Measurements from ENCODE around the gene CCDC110. TPM values are rescaled to one million over a fixed set of nuclear protein-coding genes. Genes with fewer than 3 reads are reported as not detected.

The CCDC110 gene
- total RNA-seq, 1 donor from 2014 or later, result 0.68 TPM

DNA sequence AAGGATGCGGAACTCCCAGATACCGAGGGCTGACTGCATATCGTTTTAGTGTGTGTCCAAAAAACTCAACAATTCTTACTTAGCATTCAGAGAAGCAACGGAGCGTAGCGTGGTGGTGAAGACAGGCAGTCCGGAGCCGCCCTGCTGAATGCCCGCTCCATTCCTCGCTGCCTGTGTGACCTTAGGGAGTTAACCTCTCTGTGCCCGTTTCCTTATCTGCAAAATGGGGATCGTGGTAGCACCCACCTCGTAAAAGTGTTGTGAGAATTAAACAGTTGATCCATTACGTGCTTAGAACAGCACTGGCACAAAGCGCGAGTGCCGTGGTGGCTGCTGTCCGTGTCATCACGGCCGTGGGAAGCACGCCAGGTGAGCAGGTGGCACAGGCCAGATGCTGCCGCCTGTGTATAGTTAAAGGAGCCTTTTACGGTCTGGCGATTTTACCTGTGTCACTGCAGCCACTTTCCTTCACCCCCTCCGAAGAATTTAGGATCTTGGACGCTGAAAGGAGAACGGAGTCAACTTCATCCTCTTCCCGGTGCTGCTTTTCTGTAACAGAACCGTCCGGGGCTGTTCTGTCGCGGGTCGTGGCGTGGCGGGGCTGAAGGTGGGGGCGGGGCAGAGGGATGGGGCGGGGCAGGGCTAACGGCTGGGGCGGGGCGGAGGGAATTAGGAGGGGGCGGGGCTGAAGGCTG lies 885 bp downstream of the CCDC110 start:
- DNase-seq, result peak; percentile 42

DNA sequence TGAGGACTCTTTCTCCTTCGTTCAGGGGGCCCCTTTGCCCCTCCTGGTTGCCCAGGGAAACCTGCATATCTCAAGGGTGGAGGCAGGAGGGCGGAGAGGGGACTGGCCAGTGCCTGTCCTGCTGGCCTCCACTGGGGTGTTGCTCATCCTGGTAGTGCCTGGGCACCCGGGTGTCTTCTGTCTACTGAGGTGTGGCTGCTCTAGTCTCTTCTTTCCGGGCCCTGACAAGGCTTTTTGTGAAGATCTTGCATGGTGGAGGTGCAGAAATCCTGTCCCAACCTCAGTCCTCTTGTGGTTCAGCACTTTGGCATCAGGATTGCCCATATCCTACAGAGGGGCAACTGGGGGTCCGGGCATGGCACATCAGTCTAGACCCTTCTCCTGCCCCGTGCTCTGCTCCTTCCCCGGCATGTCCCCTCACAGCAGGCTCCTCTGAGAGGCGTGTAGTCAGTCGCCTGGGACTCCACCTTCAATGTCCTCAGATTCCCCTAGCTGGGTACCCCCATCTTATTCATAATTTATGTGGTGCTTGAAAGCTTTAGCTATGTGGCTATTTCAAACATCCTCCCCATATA lies 1.9 kb downstream of the CCDC110 start:
- DNase-seq, result no peak

DNA sequence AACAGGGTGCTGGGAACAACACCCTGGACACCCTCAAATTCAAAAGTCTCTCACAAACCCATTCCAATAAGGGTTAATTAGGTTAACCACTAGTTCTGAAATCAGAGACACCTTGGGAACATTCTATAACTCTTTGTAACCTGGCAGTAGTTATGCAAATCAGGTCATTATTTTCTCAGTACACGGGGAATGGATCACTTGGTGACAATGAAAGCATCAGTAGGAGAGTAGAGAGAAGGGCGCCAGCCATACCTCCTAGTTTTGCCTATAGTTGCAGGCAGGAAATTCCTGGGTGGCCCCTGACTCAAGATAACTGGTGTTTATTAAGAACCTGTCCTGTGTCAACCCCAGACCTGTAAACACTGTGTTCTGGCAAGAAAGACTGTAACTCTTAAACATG lies 2.5 kb downstream of the CCDC110 start:
- no peak for DNase-seq

DNA sequence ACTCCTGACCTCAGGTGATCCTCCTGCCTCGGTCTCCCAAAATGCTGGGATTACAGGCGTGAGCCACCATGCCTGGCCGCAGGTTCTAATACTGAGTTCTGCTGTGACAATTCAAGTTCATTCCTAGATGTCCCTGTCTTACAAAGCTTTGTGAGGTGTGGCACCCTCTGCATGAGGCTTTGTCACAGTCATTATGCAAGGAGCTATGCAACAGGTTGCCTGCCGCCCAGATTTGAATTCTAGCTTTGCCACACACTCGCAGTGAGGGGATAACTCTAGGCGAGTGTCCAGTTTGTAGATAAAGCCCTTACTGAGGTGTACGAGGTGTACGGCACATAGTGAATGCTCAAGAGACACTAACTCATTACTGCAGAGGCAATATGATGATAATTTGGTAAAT lies 3.5 kb downstream of the CCDC110 start:
- no peak for DNase-seq

DNA sequence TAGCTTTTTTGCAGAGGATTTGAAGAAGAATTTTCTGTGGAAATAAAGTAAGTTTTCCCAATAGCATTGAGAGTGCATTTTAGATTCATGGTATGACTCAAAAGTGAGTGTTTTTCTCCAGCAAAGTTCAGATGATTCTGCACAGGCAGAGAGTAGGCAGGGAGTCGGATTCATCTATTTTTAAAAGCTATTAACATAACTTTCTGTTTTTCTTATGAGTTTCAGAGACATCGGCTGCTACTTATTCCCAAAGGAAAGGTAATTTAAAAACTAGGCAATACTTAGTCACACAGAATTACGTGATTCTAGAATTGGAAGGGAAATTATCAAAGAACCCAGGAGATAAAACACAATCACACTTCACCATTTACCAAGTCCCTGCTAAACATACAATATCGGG lies 4.4 kb downstream of the CCDC110 start:
- DNase-seq, result no peak

DNA sequence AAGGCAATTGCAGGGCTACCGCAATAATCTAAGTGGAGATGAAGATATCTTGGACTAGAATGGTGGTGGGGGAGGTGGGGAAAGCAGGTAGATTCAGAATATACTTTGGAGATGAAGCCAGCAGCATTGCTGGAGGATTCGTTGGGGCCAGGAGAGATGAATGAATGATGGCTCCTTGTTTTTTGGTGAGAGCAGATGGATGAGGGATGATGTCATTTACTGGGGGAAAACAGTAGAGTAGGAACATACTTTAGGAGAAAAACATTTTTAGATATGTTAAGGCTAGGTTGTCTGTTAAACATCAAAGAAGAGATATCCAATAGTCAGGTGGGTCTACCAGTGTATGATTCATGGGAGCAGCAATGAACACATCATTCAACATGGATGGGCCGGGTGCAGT lies 5.8 kb downstream of the CCDC110 start:
- DNase-seq, result no peak

DNA sequence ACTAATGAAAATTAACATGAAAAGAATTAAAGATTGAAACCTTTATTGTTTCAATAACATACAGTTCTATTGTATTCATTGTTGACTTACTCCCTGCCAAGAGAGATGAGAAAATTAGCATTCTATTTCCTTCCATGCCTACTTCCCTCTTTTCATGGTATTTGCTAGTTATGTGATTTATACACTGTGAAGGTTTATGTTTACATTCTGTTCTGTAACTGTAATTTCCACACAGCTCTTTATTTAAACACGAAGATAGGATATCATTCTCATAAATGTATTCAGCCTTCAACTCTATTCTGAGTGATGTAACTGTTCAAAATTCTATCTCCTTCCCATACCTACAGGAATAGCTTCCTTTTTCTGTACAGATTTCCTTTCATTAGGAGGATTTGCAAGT lies 6.6 kb downstream of the CCDC110 start:
- peak; percentile 8 for DNase-seq

DNA sequence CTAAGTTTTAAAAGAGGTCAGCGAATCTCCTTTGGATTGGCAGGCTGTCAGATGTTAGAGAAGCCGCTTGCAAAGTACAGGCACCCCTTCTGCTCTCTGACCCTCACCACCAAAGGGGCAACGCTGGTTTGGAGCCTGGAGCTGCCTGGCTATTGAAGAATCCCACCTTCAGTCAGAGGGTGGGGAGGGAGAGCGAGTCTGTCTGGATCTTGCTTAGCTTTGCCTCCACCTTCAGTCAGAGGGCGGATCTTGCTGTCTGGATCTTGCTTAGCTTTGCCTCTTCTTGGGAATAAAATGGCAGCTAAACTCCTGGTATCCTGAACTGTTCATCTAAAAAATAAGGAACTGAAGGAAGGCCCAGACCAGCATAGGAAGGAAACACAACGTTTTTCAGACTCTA lies 7.3 kb downstream of the CCDC110 start:
- no peak for DNase-seq

DNA sequence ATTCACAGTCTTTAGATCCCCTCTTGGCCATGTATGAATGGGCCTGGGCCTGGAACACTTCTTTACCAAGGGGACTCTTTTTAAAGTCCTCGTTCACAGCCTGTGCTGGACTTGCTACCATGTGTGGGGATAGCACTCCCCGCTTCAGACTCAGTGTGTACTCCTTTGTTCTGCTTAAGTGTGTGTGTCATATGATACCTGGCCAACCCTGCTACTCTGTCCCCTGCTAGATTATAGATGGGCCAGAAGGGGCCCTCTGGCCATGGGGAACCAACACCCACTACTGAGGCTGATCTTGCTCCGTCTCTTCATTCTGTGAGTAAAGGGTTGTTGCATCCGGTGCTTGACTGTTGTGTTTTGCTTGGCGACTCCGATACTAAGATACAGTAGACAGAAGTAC lies 8.0 kb downstream of the CCDC110 start:
- DNase-seq, result no peak

DNA sequence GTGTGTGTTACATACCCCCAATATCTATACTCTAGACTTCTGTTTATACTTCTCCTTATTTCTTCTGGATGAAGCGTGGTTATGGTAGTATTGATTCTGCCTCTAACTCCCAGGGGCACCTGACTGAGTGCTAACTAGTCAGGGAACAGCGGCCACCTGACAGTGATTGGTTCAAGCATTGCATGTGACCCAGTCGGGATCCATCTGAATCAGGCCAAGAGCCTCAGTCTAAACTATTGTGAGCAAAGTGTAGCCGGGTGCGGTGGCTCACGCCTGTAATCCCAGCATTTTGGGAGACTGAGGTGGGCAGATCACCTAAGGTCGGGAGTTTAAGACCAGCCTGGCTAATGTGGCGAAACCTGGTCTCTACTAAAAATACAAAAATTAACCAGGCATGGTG lies 10.0 kb downstream of the CCDC110 start:
- DNase-seq, result no peak

DNA sequence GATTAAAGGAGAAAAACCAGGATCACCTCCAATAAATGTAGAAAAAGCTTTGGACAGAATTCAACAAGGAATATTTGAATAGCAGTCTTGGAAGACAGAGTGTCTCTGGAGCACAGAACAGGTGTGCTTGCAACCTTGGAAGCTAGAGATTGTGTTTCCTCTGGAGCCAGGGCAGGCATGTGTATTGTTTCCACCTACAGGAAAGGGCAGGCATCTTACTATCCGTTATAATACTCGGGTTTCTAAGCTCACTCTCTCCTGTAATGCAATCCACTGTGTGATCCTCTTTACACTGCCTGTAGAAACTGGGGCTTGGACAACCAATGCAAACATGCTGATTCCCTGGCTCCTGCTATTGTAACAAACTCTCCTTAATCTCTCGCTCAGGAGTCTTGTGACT lies 14.4 kb downstream of the CCDC110 start:
- peak; percentile 9 for DNase-seq

DNA sequence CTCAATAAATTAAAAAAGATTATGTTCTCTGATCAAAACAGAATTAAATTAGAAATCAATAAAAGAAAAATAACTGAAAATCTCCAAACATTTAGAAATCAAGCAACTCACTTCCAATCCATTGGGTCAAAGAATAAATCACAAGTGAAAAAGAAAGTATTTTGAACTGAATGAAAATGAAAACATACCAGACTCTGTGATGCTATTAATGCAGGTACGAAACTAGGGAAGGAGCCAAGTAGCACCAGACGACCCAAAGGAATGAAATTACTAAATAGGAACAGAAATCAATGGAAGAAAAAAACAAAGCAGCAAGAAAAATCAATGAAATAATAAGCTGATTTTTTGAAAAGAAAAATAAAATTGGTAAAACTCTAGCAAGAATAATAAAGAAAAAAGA lies 15.4 kb downstream of the CCDC110 start:
- DNase-seq, result no peak

DNA sequence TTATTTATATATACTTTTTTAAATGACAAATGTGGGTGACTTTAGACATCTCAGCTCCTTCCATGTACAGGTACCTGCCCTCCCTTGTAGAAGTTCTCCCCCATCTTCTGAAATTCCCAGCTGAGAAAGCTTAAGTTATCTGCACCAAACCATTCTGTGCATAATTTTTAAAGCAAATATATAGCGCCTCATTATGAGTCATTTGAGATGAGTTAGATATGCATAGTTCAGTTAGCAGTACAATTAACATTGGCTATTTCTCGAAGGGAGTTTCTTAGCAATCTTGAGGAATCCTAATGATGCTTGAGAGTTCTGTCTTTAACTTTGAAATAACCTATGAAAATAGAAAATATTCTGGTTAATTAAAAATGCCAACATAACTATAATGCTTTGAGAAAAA lies 26.3 kb downstream of the CCDC110 start:
- no peak for DNase-seq

DNA sequence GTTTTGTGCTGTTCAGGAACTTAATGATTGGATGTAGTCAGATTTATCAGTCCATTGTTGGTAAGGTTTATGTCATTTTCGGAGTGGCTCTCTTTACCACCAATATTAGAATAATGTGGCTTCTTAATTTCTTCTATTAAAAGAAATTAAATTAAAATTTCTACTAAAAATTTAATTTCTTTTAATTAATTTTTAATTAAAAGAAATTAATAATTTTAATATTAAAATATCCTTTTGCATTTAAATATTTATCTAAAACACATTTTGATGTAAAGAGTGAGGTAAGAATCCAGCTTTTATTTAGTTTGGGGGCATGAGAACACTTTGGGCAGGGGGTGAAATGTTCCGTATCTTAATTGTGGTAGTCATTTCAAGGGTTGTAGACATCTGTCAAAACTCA lies 30.1 kb downstream of the CCDC110 start:
- no peak for DNase-seq

DNA sequence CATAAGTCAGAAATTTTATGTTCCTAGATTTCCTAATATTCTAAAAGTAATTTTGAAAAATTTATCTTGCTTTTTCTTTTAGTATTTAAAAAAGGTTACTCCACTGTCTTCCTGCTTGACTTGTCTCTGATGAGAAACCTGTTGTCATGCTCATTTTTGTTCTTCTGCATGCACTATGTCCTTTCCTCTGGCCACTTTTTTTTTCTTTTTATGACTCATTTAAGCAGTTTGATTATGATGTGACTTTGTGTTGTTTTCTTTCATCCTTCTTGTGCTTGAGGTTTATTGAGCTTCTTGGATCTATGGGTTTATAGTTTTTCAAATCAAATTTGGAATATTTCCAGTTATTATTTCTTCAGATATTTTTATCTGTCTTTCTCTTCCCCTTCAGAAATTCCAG lies 33.7 kb downstream of the CCDC110 start:
- DNase-seq, result no peak

DNA sequence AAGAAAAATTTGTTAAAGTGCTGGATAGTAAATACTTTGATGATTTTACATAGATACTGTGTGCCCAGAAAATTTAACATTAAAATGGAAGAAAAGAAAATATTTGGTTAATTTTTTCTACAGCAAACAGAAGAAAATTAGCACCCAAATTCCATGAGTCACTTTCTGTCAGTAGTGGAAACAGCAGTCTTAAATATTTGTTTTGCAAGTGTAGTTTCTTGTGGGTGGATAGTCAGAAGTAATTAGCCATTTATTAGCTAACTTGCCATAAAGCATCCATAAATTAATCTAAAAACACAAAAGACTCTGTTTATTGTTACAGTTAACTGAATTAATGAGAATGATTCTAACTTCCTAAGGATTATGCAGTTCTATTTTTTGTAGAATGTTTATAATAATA lies 36.1 kb downstream of the CCDC110 start:
- DNase-seq, result no peak

DNA sequence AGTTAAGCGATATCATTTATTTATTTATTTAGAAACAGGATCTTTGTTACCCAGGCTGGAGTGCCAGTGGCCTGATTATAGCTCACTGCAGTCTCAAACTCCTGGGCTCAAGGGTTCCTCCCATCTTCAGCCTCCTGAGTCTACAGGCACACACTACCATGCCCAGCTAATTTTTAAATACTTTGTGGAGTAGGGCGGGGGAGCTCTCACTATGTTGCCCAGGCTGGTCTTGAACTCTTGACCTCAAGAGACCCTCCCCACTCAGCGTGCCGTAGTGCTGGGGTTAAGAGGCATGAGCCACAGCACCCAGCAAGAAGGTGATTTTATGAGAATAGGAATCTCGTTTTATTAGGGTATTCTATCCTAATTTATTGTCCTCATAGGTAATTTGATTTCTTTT lies 41.9 kb downstream of the CCDC110 start:
- DNase-seq, result no peak

DNA sequence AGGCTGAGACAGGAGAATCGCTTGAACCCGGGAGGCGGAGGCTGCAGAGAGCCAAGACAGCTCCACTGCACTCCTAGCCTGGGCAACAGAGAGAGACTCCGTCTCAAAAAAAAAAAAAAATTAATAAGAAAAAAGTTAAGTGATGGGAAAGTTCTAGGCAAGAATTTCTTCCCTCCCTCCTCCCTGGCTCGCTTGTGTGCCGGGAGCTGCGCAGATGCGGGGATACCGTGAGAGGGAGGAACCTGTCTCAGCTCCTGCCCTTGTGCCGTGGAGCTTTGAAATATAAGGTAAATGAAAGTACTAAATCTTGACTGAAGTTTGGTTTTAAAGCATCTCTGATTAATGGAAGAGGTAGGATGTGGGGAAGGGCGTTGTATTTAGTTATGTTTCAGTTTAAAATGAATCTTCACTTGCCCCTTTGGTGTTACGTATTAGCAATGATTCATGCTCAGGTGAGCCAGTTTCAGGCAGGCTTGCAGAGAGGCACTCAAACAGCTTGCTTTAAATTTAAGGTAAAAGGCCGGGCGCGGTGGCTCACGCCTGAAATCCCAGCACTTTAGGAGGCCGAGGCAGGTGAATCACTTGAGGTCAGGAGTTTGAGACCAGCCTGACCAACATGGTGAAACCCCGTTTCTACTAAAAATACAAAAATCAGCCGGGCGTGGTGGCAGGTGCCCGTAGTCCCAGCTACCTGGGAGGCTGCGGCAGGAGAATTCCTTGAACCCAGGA lies 44.4 kb downstream of the CCDC110 start:
- no peak for DNase-seq

DNA sequence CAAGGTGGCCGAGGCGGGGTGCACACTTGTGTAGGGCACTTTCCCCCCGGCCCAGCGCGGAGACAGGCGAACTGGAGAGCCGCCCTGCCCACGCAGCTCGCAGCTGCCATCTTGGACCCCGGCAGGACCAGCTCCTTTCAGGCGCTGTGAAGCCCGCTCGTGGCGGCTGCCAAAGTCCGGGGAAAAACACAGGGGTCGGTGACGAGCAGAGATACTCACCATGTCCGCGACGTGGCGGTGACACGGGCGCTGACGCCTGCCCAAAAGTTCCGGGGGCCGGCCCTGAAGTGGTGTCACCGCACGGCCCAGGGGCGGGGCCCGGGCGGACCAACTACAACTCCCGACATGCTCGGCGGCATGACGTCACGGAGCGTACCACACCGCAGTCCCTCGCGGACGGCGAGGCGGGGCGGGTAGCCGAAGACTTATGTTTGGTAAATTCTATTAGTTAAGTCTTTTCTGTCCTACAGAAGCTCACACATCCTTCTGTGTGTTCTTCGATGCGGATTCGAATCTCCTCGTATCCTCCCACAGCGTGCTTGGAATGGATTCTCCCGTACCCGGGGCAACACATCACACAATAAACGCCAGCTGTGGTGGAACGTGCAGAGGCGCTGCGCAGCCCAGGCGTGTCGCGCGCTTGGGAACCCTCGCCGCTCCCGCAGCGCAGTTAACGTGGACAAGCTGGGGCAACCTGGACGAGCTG lies 45.7 kb downstream of the CCDC110 start, which contains the start of gene UFSP2:
UFSP2 (minus strand) TSS at position 318 of the 706 bp plus-strand sequence; CDS start at position 222, 96 bp downstream.
- peak; percentile 92 for DNase-seq

DNA sequence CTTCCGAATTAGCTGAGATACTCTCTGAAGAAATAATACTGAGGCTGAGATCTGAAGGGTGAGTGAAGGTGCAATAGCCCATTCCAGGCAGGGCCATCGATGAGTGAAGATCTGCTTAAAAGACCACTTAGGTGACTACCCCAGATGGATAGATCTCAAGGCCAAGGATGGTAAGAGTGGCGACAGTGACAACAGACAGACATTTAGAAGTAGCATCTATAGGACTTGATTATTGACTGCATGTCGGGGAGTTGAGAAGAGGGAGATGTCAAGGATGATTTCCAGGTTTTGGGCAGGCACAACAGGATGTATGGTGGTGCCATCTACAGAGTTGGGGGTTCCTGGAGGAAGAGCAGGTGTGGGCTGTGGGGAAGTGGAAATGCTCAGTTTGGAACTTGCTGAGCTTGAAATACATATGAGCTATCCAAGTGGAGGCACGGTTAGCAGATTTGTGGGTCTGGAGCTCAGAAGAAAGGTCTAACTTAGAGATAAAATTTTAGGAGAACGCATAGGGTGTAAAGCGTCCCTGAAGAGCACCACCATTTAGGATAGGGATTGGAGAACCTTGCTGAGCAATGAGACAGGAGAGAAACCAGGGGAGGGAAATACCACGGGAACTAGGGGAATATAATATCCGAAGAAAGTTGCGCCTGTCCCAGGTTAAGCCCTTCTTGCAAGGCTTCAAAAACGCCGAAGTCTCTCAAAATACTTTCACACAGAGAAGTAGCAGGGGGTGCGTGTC lies 46.5 kb downstream of the CCDC110 start:
- peak; percentile 43 for DNase-seq

DNA sequence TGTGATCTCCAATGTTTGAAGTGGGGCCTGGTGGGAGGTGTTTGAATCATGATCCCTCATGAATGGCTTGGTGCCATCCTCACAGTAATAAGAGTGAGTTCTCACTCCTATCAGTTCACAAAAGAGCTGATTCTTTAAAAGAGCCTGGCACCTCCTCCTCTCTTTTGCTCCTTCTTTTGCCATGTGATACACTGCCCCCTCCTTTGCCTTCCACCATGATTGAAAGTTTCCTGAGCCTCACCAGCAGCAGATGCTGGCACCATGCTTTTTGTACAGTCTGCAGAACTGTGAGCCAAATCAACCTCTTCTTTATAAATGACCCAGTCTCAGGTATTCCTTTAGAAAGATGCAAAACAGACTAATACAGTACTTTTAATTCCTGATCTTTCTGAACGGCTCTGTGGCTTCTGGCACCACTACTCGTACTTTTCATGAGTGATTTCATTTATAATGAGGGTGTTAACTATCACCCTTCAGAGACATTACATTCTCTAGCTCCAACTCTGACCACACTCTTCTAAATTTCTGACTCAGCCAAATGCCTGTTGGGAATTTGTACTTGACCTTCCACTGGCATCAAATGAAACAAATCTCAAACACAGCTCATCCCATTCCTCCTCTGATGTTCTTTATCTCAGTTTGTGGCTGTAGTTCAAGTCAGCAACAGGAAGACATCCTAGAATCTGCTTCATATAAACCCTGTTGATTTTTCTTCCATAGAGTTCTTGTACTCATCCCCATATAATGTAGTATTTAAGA lies 50.0 kb downstream of the CCDC110 start:
- no peak for DNase-seq

DNA sequence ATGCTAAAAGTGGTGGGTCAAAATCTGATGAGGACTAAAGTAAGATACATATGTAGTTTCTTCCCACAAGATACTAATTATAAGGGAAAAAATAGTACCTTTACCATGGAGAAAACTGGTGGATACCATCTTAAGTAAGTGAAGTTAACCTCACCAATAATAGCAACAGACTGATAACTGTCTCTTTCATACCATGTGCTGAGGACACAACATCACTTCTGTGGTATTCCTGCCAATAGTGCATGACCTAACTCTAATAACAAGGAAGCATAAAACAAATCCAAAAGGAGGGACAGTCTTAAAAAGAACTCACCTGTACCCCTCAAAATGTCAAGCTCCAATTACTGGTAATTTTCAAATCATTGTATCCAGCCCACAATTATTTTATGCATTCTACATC lies 54.6 kb downstream of the CCDC110 start:
- no peak for DNase-seq

Data from dermis blood vessel endothelial cell (primary cell).